Anterior cingulate cortex (tissue), 58 donors: ENCODE results near the gene KATNB1.
"Not testable (repeated sequence)": the region's sequence is repeated elsewhere in the genome, so short reads cannot be mapped to it uniquely, and the experiment has no call there.

Experiments
- DNase-seq, 58 donors: peaks; one replicate each; lab custom pipeline; 2025; lab: John Stamatoyannopoulos, UW

Gene KATNB1

DNA sequence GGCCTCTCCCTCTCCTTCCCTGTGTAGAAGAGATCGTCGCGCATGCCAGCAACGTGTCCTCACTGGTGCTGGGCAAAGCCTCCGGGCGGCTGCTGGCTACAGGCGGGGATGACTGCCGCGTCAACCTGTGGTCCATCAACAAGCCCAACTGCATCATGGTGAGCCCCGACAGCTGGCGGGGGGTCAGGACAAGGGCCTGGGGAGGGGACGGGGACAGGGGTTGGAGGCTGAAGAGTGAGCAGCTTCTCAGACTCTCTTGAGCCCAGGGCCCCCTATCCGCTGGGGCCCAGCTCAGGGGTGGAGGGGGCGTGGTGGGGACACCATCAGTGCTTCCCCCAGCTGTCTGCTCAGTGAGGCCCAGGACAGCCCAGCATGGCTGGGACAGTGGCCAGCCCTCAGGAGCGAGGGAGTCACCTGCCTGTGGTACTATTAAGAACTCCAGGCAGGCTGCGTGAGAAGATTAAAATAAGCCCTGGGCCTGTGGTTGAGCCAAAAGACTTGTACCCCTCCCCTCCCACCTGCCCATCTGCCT is 6.2 kb downstream of the KATNB1 start:
- DNase-seq = peak in 1 of 58 donors; percentile 31

DNA sequence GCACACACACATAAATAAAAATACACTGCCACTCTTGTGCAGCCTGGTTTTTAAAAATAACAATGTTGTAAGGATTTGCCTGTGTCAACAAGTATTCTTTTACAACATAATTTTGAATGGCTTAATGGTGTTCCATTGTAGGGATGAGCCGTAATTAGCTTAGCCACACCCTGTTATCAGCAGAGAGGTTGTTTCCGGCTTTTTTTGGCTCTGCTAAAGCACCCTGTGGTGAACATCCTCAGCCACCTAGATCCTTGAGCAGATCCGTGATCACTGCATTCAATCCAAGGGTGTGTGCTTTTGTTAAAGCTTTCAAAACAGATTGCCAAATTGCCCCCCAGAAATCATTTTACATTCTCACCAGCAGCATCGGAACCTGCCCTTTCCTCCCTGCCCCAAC is 7.0 kb downstream of the KATNB1 start:
- no peak for DNase-seq

DNA sequence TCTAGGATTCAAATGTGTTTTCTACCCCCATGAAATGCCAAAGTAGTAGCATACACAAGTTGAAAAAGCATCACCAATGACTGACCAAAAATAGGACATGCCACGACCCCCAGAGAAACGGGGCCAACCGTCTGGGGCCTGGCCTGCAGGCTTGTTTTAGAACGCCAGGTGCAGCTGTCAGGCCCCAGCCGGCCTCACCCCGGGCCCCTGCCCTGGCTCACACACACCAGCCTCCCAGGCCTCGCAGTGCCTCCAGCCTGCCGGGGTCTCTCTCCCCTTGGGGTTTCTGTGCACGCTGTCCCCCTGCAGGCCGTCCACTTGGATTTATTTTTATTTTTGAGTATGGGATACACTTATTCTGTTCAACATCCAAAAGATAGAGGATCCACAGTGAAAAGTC is 7.9 kb downstream of the KATNB1 start:
- no peak for DNase-seq

DNA sequence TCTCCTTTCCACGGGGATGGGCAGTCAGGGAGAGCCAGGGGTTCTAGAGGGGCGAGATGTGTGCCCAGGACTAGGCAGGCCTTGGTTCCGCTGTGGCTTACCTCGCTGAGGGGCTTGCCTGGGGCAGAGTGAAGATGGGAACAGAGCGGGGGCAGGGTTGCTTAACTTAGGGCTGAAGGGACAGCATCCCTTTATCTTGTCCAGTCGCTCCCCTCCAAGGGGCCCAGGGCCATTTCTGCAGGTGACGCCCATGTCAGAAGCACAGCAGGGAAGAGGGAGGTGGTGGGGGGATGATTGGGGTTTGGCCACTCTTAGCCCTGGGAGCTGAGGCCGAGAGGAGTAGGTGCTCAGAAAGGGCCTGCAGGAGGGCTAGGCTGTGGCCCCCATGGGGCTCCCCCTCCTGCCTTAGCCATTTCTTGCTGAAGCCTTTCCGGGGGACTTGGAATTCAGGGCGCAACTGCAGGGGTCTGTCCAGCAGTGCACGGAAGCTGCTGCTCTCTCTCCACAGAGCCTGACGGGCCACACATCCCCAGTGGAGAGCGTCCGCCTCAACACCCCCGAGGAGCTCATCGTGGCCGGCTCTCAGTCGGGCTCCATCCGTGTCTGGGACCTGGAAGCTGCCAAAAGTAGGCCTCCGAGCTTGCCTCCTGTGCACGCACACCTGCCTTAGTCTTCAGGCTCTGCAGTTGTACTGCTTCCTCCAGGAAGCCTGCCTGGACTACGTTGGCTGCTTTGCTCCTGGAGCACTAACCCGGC is 8.5 kb downstream of the KATNB1 start:
- DNase-seq = no peak

DNA sequence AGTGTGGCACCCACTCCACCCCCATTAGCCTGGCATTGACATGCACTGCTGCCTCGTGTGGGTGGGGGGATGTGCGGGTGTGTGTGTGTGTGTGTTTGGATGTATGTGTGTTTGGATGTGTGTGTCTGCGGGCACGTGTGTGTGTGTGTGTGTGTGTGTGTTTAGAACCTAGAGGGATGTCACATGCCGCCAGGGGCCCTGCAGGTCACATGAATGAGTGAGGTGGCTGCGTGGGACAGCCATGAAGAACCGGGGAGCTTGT is 9.0 kb downstream of the KATNB1 start:
- no peak for DNase-seq

DNA sequence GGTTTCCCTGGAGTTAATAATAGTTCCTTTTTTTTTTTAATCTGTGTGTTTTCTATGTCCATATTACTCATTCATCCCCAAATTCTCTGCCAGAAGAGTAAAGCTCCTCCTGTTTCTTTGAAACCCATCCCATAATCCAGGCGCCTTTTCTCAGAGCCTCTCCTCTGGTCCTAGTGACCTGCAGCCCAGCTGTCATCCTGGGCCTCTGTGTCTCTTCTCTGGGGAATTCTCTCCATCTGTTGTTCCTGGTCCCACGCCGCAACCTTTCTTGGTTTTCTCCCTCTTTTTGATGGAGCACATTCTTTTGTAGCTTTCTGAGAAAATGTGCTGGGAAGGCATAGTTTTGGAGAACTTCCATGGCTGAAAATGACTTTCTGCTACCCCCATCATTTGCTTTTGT is 10.2 kb downstream of the KATNB1 start:
- DNase-seq = no peak

DNA sequence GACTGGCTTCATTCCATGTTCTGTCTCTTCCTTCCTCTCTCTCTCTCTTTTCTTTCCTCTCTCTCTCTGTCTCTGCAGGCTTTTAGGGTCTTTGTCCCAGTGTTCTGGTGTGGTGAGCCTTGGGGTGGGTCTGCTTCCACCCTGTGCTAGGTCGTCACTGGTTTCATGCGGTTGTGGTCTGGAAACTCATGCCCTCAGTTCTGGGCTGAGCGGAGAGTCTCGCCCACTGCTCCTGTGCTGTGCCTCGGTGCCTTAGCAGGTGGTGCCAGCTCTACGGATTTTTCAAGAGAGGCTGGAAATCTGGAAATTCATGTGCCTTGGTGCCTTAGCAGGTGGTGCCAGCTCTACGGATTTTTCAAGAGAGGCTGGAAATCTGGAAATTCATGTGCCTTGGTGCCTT is 10.7 kb downstream of the KATNB1 start:
- DNase-seq = not testable (repeated sequence)

DNA sequence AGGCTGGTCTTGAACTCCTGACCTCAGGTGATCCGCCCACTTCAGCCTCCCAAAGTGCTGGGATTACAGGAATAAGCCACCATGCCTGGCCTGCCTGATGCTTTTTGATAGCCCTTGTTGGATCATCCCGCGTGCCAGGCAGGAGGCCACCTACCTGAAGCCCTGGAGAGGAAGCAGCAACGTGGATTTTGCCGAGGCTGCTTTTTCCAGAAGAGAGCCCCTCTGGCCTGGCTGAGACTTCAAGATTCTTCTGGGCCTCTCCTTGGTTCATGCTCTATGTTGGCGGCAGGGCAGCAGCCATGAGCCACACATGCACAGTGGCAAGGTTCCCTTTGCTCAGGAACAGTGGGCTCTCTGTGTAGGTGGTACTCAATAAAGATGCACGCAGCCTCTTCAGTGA is 11.5 kb downstream of the KATNB1 start:
- no peak for DNase-seq

DNA sequence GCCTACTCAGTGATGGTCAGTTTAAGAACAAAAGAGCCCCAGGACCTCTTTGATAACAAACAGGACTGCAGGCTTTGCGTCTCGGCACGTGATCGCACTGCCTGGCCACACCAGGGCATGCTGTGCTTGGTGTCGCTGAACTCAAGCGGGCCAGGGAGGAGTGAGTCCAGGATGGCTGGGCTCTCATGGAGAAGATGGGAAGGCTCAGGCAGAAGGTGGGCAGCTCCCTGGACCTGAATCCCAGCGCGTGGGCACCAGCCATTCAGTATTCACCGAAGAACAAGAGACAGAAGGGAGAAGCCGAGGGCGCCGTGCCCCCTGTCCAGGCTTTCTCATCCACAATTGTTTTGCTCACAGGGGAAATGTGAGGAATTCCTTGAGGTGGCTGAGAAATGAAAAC is 11.9 kb downstream of the KATNB1 start:
- no peak for DNase-seq

DNA sequence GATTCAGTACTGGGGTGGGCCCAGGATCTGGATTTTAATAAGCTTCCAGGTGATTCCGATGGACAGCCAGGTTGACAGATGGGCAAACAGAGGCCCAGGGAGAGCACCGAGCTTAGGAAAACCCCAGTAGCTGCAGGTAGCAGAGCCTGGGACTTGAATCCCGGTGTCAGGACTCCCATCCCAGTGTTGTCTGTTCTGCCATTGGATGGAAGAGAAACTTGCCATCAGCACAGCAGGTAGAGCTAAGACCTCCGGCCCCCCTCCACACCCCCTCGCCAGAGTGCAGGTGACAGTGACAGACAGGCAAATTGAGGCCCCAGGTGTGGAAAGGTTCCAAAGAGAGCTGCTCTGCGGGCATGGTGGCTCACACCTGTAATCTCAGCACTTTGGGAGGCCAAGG is 12.4 kb downstream of the KATNB1 start:
- DNase-seq = no peak

DNA sequence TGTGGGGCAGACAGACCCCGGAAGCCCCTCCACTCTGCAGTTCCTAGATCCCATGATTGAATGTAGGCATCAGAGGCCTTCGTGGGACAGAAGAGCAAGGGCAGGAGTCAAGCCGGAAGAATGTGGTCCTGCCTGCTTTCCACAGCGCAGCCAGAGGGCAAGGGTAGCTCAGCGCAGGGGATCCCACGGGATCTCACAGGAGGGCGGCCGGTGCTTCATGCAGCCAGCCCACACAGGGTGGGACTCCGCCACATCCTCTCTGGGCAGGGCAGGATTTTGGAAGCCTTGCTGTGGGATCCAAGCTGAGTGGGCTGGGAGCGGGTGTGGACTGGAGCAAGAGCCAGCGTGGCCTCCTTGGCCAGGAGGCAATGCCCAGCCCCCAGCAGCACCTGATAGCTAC is 13.0 kb downstream of the KATNB1 start:
- DNase-seq = no peak

DNA sequence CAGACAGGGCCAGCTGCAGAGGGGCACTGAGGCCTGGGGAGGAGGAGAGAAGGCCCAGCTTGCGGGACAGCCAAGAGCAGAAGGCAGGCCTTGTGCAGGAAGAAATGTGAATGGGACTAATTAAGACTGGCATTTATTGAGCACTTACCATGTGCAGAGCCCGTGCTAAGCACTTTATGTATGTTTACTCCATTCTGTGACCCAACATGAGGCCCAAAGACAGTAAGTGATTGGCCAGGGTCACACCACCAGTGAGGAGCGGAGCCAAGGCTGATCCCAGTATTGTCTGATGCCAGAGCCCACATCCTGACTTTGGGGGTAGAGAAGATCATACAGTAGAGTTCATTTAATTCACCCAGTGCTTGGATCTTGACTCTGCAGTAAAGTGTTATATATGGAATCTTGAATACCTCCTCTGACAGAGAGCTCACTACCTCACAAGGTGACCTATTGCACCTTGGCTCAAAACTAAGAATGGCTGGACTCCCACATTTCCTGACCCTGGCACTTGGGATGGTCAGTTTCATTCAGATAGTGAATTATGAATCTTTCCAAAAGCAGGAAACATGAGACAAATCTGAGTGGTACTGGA is 13.6 kb downstream of the KATNB1 start:
- DNase-seq = no peak

DNA sequence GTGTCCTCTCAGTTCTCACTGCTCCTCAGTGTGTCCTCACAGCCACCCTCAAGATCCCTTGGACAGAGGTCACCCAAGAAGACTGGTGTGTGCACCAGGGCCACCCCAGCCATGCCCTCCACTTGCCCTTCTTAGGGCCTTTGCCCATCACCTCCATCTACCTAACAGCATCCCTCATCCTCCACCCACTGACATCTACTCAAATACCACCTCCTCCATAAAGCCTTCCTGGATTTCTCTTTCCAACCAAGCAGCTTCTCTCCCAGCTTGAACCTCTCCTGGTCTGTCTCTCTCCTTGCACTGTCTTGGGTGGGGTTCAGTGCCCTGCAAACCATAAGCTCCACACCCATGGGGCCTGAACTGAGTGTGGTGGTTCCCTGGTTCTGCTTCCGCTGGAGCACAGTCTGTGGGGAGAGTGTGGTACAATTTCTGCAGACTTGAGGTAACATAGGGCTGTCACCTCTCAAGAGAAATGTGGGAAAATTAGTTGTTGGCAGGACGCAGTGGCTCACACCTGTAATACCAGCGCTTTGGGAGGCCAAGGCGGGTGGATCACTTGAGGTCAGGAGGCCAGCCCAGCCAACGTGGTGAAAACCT is 14.4 kb downstream of the KATNB1 start:
- no peak for DNase-seq

DNA sequence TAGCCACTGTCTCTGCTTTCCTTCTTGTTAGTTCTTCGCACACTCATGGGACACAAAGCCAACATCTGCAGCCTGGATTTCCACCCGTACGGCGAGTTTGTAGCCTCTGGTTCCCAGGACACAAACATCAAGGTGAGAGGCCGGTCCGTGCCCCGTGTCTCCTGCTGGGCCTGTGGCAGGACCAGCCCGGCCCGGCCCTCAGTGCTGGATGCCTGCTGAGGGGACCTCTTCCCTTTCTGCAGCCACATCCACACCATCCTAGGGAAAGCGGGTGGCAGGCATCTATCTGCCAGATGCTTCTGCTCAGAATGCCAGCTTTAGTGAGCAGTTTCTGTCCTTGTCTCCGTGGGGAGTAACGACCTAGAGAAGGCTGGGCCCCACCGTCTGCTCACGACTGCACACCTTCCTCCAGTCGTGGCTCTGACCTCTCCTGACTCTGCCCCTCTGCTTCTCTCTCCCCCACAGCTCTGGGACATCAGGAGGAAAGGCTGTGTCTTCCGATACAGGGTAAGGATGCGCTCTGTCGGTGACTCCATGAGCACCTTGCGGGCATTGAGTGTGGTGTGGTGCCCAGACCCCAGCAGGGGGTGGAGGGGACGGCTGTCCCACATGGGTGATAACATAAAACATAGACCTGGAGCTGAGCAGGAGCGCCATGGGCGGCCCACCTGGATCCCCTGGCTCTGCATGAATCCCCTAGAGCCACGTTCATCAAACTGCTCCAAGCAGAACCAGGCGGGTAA is 15.4 kb downstream of the KATNB1 start:
- no peak for DNase-seq

DNA sequence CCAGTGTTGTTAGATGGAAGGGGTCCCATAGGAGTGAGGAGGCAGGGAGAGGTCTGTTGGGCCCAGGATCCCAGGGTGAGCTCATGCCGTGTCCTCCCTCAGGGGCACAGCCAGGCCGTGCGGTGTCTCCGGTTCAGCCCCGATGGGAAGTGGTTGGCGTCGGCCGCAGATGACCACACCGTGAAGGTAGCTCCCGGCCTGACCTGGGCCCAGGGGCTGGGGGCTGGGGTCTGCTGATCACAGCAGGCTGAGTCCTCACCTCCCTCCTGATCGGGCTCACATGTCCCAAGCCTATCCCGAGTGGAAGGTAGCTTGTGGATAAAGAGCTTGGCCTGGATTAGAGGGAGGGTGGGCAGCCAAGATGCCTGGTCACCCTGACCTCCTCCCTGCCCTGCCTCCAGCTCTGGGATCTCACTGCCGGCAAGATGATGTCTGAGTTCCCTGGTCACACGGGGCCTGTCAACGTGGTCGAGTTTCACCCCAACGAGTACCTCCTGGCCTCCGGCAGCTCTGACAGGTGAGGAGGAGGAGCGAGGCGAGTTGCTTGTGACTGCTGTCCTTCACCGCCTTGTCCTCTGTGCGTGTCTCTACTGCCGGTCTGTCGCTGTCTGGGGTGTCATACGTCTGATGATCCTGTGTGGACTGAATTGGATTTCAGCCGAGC is 16.1 kb downstream of the KATNB1 start:
- no peak for DNase-seq

DNA sequence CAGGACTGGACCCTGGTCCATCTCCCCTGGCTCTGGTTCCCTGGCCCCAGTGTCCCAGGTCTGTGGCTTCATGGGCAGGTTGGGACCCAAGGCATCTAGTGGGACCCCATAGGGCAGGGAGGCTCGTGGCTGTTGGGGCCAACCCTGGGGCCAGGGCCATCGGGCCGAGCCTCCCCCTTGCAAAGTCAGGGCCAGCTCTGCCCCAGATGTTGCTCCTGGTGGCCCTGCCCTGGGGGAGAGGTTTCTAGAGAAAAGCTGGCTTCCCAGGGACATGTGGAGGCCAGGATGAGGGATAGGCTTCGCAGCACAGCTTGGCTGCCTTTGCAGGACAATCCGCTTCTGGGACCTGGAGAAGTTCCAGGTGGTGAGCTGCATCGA is 16.6 kb downstream of the KATNB1 start:
- DNase-seq = no peak

DNA sequence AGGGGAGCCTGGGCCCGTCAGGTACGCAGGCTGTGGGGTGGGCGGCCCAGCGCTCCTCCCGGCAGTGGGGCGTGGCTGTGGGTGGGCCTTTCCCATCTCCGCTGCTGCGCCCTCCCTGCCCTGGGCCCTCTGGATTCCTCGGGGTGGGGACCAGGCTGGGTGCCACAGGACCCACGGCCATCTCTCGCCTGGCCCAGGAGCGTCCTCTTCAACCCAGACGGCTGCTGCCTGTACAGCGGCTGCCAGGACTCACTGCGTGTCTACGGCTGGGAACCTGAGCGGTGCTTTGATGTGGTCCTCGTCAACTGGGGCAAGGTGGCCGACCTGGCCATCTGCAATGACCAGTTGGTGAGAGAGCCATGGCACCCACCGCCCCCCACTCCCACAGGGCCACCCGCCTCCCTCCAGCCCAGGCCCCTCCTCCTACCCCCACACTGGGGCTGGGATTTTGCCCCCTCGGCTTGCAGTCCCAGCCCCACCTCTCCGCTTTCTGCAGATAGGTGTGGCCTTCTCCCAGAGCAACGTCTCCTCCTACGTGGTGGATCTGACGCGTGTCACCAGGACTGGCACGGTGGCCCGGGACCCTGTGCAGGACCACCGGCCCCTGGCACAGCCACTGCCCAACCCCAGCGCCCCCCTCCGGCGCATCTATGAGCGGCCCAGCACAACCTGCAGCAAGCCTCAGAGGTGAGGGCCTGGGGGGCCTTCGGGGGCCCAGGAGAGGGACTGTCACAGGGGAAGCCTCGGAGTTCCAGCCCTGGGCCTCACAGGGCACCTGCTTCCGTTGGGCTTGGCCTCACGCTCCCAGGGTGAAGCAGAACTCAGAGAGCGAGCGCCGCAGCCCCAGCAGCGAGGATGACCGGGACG is 17.2 kb downstream of the KATNB1 start:
- DNase-seq = no peak

DNA sequence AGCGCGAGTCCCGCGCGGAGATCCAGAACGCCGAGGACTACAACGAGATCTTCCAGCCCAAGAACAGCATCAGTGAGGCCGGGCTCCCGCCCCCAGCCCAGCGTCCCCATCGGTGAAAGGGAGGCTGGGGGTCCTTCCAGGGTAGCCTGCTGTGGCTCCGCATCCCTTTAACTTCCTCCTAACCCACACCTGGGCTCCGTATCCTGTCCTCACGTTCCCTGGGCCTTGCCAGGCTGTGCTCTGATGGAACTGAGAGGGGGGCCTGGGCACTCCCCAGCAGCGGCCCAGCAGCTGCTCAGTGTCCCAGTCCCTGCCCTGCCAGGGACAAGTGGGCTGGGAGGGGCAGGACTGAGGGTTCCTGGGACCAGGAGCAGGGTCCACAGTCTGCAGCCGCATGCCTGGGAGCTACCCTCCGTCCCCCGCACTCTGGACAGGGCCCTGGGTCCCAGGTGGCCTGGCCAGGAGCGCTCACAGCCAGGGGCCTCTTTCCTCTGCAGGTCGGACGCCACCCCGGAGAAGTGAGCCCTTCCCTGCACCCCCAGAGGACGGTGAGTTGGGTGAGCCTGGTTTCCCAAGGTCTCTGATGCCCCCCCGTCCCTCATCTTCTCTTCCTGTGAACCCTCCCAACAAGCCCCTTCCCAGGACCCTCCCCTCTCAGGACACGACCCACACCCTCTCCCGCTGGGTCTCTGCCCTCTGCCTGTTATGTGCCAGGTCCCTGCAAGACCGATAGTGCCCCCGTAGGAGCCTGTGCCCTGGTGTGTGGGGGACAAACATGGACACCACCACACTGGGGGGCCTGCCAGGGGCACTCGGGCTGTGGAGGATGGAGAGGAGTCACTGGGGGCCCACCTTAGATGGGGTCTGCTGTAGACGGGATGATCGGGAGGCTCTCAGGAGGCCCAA is 18.1 kb downstream of the KATNB1 start:
- DNase-seq = no peak
